Stimulated activated CD4-positive, alpha-beta T cell treated with anti-CD3 and anti-CD28 coated beads, Interleukin-1b, Interleukin-23, amount 100 ng/mL, for 4 hours (primary cell): ENCODE measurements around the gene FAM174C.
"Not testable (repeated sequence)": the region's sequence is repeated elsewhere in the genome, so short reads cannot be mapped to it uniquely, and the experiment has no call there.

Experiments used
- DNase-seq, 2 donors: peaks; one replicate each; pipeline ENCODE4 v3.0.0-alpha.2; 2020; ENCODE audit warnings: low read depth in 2 of 2

FAM174C gene

DNA sequence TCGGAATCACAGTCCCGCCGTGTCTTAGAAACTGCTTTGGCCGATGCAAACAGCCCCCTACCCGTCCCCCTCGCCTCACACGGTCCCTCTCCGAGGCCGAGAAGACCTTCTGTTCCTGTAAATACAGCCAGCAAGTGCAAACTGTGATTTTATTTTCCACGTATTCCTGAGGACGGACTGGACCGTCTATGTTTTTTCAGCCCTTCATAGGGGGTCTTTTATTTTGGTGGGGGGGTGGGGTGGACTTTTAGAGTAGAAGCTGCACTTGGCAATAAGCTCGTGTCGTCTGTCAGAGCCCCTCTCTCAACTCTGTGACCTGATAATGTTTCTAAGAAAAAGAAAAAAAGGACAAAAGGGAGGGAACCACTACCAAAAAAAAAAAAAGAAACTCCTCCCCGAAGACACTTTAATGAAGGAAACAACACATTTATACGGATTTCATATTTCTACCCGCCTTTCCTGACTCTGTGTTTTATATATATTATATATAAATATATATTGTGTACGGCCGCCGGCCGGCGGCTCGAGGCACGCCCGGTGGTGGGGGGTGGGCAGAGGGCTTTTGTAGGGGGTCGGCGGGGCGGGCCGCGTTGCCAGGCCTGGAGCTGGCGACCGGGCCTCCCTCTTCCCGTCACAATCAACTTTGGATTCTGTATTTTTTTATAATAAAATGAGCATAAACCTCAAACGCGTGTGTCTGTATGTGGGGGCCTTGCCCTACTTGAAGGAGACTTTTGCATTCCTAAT, 25.6 kb downstream of the FAM174C start:
- no peak for DNase-seq

DNA sequence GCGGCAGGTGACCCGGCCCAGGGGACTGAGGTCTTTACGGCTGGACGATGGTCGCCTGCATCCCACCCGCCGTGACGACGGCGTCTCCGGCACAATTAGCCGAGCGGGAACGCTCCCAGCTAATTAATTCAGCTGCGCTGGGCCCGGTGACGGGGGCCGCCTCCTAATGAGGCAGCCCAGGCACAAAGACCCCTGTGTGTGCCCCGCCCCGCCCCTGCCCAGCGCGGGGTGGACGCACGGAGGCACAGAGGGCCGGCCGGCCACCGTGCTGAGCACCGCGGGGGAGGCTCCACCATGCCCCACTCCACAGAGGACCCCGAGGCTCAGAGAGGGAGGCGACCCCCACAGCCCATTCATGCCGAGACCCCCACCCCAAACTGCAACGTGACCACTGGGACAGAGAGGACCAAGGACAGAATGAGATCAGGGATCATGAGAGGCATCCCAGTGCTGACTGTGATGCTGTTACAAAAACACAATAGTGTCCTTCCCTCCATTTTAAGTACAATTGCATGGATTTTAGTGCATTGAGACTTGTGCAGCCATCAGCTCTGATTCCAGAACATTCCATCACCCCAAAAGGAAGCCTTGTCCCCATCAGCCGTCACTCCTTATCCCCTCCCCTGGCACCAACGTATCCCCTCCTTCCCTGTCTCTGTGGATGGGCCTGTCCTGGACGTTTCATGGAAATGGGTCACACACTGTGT, 27.4 kb downstream of the FAM174C start:
- DNase-seq: no peak

DNA sequence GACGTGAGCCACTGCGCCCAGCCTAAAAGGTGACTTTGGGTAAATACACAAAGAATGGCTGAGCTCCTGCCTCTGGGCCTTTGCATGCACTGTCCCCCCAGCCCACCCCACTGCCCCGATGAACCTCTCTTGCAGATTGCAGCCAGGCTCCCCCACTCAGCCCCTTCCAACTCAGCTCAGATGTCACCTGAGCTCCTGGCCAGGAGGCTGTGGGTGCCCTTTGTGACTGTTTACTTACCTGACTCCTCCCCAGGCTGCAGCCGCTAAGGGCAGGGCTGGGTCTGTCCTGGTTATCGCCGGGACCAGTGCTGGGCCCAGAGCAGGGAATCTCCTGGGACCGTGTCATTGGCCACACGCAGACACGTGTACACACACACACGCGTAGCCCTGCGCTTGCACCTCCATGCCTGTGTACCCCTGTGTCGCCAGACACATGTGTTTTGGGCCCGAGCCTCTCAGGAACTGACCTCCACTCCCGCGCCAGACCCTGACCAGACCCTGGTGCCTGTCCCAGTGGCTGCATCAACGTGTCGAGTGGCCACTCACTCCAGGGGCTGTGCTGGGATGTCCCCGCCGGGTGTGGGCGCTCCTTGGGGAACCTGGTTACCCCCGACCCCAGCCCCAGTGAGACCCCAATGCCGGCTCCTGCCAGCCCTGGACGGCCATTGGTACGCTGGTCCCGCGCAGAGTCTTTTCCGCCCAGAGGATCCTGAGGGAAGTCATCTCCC, 29.0 kb downstream of the FAM174C start:
- DNase-seq: no peak

DNA sequence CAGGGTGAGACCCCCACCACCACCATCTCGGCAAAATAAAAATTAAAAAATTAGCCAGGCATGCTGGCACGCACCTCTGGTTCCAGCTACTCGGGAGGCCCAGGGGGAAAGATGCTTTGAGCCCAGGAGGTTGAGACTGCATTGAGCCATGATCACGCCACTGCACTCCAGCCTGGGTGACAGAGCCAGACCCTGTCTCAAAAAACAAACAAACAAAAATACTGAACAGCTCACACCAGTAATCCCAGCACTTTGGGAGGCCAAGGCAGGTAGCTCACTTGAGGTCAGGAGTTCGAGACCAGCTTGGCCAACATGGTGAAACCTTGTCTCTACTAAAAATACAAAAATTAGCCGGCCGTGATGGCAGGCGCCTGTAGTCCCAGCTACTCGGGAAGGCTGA, 30.0 kb downstream of the FAM174C start:
- not testable (repeated sequence) for DNase-seq

DNA sequence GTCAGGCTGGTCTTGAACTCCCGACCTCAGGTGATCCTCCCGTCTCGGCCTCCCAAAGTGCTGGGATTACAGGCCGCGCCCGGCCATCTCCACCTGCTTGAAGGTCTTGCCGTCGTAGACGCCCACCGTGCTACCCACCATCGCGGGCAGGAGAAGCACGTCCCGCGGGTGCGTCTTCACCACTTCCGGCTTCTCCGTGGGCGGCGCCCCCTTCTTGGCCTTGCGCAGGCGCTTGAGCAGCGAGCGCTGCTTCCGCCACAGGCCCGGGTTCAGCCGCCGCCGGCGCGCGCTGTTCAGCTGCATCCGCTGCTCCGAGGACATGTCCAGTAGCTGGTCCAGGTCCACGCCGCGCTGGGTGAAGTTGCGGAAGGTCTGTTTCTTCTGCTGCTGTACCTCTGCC, 32.0 kb downstream of the FAM174C start:
- no peak for DNase-seq

DNA sequence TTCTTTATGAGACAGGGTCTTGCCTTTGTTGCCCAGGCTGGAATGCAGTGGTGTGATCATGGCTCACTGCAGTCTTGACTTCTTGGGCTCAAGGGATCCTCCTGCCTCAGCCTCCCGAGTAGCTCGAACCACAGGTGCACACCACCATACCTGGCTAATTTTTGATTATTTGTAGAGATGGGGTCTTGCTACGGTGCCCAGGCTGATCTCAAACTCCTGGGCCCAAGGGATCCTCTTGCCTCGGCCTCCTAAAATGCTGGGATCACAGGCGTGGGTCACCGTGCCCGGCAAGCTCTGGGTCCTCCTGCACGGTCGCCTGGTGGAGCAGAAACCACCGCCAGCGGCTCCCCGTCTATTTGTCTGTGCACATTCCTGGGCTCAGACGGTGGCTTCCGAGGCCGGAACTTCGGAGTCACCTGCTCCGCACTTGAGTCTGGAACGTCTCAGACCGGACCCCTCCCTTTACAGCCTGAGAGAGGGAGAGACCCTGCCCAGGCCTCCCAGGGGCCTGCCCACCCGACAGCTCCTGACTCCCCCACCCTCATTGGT, 32.5 kb downstream of the FAM174C start:
- DNase-seq: no peak

DNA sequence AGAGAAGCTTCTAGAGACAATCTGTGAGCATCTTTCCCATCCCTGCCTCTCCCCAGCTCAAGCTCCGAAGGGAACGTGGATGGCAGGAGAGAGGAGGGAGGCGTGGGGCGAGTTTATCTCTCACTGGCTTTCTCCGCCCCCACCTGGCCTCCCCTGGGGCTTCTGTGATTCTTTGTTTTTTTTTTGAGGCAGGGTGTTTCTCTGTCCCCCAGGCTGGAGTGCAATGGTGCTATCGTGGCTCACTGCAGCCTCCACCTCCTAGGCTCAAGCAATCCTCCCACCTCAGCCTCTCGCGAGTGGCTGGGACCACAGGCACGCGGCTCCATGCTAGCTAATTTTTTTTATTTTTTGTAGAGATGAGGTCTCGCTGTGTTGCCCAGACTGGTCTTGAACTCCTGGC, 33.4 kb downstream of the FAM174C start:
- DNase-seq: no peak

DNA sequence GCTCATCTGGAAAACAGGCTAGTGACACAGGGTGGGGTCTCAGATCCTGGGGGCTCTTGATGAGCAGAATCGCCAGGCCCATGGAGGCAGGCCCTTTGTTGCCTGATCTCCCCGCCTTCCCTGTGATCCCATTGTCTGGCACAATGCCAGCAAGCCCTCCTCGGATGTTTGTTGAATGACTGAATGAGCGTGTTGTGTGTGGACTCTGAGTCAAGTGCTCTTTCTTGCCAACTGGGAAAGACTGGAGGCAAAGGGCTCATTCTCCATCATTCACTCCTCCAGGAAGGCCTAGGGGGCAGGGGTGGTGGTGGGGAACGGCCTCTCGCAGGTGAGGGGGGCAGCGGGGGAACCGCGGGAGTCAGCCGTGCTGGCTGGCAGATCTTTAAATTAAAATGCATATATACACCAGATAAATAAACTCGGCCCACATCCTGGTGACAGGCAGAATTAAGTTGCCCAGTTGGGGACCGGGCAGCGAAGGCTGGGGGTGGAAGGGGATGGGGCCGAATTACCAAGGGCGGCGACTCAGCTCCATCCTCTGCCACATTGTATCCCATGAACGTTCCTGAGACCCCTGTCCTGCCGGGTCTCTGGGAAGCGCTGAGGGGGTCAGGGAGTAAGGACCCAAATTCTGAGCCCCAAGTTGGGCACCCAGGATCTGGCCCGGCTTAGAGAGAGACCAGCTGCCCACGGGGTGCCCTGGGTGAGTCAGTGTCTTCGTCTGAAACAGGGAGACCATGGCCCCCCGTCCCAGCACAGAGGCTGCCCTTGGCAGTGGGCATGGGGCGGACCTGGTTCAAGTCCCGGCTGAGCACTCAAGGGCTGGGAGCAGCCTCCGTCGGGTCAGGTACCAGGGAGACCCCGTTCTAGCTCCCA, 34.9 kb downstream of the FAM174C start:
- no peak for DNase-seq

DNA sequence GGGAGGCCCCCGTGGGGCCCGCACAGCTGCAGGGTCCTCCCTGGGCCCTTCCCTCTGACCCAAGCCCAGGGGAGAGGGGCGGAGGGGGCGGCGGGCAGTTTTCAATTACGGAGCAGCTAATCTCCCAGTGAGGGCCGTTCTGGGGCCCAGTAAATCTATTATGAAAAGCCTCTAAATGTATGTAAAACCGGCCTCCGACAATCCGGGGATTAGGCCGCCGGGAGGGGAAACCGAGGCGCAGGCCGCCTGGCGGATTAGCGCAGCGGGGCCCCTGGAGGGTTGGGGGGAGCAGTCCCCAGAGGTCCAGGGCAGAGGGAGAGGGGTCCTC, 35.5 kb downstream of the FAM174C start:
- DNase-seq: no peak

DNA sequence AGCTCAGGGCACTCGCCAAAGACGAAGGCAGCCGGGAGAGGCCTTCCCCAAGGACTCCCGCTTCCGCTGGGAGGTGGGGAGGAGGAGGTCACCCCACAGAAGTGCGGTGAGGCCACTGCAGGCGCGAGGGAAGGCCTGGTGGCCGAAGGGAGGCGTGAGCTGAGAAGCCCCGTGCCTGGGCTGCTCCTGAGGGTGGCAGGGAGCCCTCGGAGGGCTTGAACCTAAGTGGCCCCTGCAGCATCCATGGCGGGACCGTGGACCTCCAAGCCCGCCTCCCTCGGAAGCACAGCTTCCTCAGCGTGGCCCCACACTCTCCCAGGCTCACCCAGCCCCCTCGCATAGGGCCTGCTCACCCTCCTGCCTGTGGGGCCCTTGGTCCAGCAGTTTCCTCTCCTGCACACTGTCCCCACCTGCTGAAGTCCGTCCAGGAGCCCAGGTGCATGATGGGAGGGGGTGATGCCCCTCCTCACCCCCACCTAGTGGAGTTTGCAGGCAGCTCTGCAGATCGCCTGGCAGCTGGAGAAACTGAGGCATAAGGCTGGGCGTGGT, 36.3 kb downstream of the FAM174C start:
- no peak for DNase-seq

DNA sequence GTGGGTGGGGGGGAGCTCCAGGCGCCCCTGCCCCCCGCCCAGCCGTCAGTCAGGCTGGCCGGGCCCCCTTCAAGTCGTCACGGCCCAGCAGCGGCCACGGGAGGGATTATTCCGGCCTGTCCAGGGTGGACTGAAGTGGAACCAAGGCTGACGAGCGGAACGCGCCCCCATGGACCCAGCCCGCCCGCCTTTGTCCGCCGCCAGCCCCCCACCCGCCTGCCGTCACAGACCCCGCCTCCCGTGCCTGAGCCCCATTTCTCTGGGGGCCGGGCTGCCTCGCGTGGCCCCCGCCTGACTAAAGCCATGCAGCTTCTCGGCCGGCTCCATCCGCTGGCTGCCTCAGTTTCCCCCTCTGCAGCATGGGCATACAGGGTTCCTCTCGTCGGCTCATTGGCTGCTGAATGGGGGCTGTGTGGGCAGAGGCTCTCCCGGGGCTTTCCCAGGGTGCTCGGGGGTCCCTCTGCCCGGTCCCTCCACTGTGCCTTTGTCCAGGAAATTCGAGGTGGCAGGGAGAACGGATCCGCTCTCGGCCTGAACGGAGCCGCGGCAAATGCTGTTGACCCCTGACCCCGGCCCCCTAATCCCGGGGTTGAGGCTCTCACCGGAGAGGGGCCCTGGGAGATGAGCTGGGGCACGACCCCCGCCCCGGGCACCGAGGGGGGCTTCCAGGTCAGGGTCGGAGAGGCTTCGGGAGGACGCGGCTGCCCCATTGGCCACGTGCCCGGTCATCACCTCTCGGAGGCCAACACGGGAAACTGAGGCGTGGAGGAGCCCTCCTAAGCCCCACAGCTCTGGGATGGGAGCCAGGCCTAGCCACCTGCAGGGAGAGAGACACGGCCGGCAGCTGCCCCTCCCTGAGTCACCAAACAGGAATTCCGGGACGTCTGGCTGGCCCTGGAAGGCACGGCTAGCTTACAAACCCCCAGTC, 37.7 kb downstream of the FAM174C start:
- no peak for DNase-seq

DNA sequence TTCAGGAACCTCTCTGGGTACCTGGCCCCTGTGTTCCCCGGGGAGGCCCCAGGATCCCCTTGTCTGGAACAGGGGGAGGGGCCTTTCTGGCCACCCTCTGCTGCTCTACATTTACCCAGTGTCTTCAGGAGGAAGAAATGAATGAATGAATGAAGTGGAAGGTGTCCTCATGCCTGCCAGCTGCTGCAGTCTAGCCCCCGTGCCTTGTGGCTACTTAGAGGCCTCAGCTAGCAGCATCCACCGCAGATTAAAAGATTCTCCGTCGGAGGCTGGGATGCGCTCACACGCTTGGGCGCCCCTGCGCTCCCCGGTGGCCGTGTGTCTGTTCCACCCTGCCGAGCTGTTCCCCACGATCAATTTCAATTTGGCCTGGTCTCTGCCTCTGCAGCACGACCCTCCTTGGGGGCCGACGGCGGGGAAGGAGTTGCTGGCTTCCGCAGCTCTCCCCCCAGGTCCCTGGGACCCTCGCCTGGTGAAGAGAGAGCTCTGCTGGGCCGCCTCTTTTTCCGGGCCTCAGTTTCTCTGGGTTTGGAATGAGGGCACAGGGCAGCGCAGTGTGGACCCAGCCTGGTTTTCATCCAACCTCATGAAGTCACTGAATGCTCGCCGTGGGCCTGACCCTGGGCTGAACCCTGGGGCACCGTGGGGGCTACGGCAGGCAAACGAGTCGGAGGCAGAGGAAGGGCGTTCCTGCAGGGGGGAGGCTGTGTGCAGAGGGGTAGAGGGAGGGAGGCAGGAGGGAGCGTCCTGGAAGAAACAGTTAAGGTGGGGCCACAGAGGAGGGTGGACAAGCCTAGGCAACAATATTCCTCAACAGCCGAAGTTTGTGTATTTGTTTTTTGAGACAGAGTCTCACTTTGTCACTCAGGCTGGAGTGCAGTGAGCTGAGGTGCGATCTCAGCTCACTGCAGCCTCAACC, 38.6 kb downstream of the FAM174C start:
- no peak for DNase-seq

DNA sequence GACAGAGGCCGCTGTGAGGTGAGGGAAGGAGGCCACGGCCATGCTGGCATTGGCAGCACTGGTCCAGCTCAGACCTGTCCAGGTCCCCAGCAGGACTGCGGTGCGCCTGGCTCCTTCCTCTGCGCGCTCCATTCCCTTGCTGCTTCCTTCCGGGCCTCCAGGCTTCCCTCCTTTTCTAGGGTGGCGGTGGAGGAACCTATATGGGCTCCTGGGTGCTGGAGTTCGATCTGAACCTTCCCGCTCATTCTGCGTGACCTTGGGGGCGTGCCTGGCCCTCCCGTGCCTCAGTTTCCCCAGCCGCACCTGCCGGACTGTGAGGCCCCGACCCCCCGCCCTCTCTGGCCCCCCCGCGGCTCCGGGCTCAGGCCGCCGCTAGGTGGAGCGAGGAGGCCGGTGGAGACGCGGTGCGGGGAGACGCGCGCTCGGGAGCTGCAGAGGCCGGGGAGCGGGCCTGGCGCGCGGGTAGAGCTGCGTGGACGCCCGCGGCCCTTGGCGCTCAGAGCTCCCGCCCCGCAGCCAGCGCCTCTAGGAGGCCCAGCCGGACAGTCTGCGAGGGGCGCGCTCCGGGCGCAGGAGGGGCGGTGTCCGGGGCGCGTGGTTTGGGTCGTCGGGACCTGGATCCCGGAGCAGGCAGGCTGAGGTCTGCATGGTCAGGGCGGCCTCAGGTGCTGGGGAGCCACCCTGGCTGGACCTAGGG, 40.3 kb downstream of the FAM174C start:
- peak in 1 of 2 donors; percentile 29 for DNase-seq

DNA sequence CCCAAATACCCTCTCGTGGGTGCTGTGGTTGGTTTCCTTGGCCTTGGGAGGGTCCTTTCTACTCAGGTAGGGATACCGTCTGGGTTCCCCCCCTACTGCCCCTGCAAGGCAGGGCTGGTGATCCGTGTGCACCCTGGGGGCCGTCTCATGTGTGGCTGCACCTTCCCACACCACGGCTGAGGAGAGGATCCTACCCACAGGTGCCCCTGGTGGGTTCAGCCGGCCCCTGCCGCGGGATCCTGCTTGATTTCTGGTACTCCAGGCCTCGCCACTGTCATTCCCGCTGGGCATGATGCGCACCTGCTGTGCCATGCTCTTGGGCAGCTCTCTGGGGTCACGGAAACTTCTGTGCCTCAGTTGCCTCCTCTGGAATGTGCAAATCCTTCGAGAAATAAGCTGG, 41.1 kb downstream of the FAM174C start:
- no peak for DNase-seq

DNA sequence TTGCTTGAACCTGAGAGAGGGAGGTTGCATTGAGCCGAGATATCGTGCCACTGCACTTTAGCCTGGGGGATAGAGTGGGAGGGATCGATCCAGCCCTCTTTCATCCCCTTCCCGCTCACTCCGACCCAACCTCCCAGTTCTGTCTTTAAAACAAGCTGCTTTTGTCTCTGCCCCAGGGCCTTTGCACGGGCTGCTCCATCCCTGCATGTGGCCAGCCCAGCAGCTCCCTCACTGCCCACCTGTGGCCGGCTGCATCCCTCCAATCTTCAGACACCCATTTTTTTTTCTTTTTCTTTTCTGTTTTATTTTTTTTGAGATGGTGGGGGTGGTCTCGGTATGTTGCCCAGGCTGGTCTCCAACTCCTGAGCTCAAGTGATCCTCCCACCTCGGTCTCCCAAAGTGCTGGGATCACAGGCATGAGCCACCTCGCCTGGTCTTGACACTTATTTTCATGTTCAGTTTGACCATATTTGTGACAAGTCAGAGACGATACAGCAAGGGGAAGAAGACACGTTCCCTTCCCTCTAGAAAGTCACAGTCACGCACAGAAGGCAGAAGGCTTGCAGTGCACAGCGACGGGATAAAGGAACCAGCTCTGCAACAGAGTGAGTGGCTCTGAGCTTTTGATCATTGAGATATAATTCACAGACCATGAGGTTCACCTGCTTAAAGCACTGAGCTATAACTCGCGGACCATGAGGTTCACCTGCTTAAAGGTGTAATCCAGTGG, 42.1 kb downstream of the FAM174C start:
- no peak for DNase-seq

DNA sequence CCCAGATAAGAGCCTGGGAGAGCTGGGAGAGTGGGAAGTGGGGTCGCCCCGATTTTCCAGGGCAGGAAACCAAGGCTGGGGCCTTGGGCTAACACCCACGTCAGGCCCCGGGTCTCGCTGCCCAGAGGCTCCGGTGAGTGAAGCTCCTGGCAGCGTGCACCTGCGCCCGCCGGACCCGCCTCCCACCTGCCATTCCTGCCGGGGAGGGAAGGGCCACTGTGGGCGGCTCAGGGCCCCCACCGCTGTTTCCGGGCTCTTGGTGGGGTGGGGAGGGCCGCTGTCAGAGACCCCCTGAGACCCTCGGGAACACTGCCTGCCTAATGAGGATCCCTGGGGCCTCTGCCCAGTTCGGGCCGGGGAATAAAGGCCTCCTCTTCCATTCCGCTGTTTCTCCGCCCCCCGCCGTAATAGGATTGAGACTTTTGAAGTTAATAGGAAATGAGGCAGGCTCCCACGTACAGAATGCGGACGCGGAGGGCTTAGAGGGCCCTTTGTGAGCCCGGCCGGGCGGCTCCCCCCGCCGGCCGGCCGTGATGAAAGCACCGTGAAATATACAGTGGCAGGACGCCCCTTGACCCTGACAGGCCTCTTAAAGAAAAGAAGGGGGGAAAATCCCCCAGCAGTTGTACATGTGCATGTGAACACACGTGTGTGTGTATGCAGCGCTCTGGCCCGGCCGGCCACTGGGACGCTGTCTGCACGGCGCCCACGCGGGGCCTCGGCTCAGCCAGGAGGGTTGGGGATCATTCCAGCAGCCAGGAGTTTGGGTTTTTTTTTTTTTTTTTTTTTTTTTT, 43.5 kb downstream of the FAM174C start:
- no peak for DNase-seq

DNA sequence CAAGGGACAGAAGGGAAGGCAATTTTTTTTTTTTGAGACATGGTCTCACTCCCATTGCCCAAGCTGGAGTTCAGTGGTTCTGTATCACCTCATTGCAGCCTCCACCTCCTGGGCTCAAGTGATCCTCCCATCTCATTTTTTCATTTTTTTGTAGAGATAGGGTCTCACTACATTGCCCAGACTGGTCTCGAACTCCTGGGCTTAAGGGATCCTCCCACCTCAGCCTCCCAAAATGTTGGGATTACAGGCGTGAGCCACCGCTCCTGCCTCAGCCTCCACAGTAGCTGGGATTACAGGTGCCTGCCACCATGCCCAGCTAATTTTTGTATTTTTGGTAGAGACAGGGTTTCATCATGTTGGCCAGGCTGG, 44.9 kb downstream of the FAM174C start:
- DNase-seq: not testable (repeated sequence)
